ENCODE results near the gene HOOK2. TPM values are rescaled to one million over a fixed set of nuclear protein-coding genes. Genes with fewer than 3 reads are reported as not detected.

The HOOK2 gene
- total and polyA plus RNA-seq, 9 of the 15 experiments (the other 6 are each of a cell fraction or from before 2014, with no cell fraction given), result 1.3 to 17.2 (median 9.9) TPM

DNA sequence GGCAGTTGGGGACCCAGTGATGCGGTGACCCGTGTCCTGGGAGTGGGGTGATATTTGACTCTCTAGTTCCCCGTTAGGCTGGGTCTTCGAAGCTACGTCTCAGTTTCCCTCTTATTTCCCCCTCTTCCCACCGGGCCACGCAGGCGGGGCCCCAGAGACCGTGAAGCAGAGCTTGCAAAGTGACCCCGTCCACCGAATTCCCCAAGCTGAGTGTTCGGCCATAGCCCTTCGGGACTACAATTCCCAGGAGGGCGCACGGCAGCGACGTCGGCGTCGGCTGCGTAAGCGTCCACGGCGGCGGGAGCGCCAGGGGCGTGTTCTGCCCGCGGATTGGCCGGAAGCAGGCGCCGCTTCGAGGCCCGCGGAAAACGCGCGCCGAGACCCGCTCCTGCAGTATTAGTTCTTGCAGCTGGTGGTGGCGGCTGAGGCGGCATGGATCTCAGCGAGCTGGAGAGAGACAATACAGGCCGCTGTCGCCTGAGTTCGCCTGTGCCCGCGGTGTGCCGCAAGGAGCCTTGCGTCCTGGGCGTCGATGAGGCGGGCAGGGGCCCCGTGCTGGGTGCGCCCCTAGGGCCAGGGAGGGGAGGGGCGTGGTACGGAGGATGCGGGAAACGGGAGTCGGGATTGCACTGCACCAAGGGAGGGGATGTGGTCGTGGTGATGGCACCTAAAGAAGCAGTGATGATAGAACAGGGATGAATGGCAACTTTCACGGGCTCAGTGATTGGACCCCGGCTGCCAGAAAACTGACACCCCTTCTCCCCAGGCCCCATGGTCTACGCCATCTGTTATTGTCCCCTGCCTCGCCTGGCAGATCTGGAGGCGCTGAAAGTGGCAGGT, 31.1 kb upstream of the HOOK2 start, which contains the start of gene RNASEH2A (continued):
- TF ChIP-seq, protein P1, sequence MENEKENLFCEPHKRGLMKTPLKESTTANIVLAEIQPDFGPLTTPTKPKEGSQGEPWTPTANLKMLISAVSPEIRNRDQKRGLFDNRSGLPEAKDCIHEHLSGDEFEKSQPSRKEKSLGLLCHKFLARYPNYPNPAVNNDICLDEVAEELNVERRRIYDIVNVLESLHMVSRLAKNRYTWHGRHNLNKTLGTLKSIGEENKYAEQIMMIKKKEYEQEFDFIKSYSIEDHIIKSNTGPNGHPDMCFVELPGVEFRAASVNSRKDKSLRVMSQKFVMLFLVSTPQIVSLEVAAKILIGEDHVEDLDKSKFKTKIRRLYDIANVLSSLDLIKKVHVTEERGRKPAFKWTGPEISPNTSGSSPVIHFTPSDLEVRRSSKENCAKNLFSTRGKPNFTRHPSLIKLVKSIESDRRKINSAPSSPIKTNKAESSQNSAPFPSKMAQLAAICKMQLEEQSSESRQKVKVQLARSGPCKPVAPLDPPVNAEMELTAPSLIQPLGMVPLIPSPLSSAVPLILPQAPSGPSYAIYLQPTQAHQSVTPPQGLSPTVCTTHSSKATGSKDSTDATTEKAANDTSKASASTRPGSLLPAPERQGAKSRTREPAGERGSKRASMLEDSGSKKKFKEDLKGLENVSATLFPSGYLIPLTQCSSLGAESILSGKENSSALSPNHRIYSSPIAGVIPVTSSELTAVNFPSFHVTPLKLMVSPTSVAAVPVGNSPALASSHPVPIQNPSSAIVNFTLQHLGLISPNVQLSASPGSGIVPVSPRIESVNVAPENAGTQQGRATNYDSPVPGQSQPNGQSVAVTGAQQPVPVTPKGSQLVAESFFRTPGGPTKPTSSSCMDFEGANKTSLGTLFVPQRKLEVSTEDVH (IDR thresholded peaks at IDR 0.05; ENCODE audit: low read depth, partially characterized antibody), result peak; percentile 78
- TF ChIP-seq DNMT1 (IDR thresholded peaks at IDR 0.05), result no peak
- peak; percentile 92 for TF ChIP-seq ZFX (CRISPR knock-in tag; IDR thresholded peaks at IDR 0.05)
- TF ChIP-seq, protein P2, sequence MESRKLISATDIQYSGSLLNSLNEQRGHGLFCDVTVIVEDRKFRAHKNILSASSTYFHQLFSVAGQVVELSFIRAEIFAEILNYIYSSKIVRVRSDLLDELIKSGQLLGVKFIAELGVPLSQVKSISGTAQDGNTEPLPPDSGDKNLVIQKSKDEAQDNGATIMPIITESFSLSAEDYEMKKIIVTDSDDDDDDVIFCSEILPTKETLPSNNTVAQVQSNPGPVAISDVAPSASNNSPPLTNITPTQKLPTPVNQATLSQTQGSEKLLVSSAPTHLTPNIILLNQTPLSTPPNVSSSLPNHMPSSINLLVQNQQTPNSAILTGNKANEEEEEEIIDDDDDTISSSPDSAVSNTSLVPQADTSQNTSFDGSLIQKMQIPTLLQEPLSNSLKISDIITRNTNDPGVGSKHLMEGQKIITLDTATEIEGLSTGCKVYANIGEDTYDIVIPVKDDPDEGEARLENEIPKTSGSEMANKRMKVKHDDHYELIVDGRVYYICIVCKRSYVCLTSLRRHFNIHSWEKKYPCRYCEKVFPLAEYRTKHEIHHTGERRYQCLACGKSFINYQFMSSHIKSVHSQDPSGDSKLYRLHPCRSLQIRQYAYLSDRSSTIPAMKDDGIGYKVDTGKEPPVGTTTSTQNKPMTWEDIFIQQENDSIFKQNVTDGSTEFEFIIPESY (CRISPR knock-in tag; IDR thresholded peaks at IDR 0.05), result no peak; the same call in 1 of the 2 replicates
- no peak; the same call in 1 of the 2 replicates for TF ChIP-seq DPF2 (IDR thresholded peaks at IDR 0.05)
- TF ChIP-seq KDM5B (IDR thresholded peaks at IDR 0.05; ENCODE audit: insufficient replicate concordance, low read depth, low read length), result peak; percentile 79
- no peak for TF ChIP-seq PYGO2 (tag; IDR thresholded peaks at IDR 0.05)
- TF ChIP-seq ZNF778 (CRISPR knock-in tag; IDR thresholded peaks at IDR 0.05), result no peak
- peak; percentile 97 for TF ChIP-seq HCFC1 (IDR thresholded peaks at IDR 0.05; ENCODE audit: low read depth, low read length)
- peak; percentile 84 for TF ChIP-seq SIN3B (IDR thresholded peaks at IDR 0.05; ENCODE audit: low read depth)
- TF ChIP-seq RBFOX2 (IDR thresholded peaks at IDR 0.05; ENCODE audit: low read depth, low read length), result peak; percentile 96
- TF ChIP-seq TAF7 (tag; IDR thresholded peaks at IDR 0.05), result peak; percentile 7; the same call in 1 of the 2 replicates
- TF ChIP-seq, protein P3, sequence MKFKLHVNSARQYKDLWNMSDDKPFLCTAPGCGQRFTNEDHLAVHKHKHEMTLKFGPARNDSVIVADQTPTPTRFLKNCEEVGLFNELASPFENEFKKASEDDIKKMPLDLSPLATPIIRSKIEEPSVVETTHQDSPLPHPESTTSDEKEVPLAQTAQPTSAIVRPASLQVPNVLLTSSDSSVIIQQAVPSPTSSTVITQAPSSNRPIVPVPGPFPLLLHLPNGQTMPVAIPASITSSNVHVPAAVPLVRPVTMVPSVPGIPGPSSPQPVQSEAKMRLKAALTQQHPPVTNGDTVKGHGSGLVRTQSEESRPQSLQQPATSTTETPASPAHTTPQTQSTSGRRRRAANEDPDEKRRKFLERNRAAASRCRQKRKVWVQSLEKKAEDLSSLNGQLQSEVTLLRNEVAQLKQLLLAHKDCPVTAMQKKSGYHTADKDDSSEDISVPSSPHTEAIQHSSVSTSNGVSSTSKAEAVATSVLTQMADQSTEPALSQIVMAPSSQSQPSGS (CRISPR knock-in tag; IDR thresholded peaks at IDR 0.05), result no peak
- no peak for TF ChIP-seq TARDBP (IDR thresholded peaks at IDR 0.05)
- no peak for TF ChIP-seq ZNF253 (CRISPR knock-in tag; conservative IDR thresholded peaks at IDR 0.05)
- no peak for TF ChIP-seq RUNX1 (IDR thresholded peaks at IDR 0.05; ENCODE audit: low read depth)
- TF ChIP-seq, protein P4, sequence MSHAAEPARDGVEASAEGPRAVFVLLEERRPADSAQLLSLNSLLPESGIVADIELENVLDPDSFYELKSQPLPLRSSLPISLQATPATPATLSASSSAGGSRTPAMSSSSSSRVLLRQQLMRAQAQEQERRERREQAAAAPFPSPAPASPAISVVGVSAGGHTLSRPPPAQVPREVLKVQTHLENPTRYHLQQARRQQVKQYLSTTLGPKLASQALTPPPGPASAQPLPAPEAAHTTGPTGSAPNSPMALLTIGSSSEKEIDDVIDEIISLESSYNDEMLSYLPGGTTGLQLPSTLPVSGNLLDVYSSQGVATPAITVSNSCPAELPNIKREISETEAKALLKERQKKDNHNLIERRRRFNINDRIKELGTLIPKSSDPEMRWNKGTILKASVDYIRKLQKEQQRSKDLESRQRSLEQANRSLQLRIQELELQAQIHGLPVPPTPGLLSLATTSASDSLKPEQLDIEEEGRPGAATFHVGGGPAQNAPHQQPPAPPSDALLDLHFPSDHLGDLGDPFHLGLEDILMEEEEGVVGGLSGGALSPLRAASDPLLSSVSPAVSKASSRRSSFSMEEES (CRISPR knock-in tag; IDR thresholded peaks at IDR 0.05), result no peak
- TF ChIP-seq, protein P5, sequence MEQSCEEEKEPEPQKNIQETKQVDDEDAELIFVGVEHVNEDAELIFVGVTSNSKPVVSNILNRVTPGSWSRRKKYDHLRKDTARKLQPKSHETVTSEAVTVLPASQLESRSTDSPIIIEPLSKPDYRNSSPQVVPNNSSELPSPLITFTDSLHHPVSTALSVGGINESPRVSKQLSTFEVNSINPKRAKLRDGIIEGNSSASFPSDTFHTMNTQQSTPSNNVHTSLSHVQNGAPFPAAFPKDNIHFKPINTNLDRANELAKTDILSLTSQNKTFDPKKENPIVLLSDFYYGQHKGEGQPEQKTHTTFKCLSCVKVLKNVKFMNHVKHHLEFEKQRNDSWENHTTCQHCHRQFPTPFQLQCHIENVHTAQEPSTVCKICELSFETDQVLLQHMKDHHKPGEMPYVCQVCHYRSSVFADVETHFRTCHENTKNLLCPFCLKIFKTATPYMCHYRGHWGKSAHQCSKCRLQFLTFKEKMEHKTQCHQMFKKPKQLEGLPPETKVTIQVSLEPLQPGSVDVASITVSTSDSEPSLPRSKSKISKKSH (CRISPR knock-in tag; IDR thresholded peaks at IDR 0.05), result no peak
